ENCODE results near the gene POLE.

Gene POLE

GRCh38 chr12:132582582-132583410 is 104.3 kb downstream of the POLE start:
- in situ Hi-C loops (cut with MboI; ENCODE audit: low sequenced_read_pairs) = no loop called here

- in situ Hi-C loops (cut with MboI; ENCODE audit: low sequenced_read_pairs) = no loop called here
These were observed 105.1 kb downstream of the POLE start for GRCh38 chr12:132582058-132582420.

- in situ Hi-C loops (cut with MboI; ENCODE audit: low sequenced_read_pairs) = no loop called here
These were observed 105.6 kb downstream of the POLE start for GRCh38 chr12:132581348-132582057.

- in situ Hi-C loops (cut with MboI; ENCODE audit: low sequenced_read_pairs) = no loop called here
These were observed 106.3 kb downstream of the POLE start for GRCh38 chr12:132580701-132581292.

- in situ Hi-C loops (cut with MboI; ENCODE audit: low sequenced_read_pairs) = no loop called here
These were observed 107.4 kb downstream of the POLE start for GRCh38 chr12:132579744-132580143.

- in situ Hi-C loops (cut with MboI; ENCODE audit: low sequenced_read_pairs) = no loop called here
These were observed 108.3 kb downstream of the POLE start for GRCh38 chr12:132578826-132579225.

GRCh38 chr12:132578118-132578517 is 109.0 kb downstream of the POLE start:
- in situ Hi-C loops (cut with MboI; ENCODE audit: low sequenced_read_pairs) = no loop called here

- in situ Hi-C loops (cut with MboI; ENCODE audit: low sequenced_read_pairs) = no loop called here
These were observed 109.8 kb downstream of the POLE start for GRCh38 chr12:132577191-132577920.

- in situ Hi-C loops (cut with MboI; ENCODE audit: low sequenced_read_pairs) = no loop called here
These were observed 110.4 kb downstream of the POLE start for GRCh38 chr12:132576701-132577100.

GRCh38 chr12:132575661-132576060 is 111.5 kb downstream of the POLE start:
- in situ Hi-C loops (cut with MboI; ENCODE audit: low sequenced_read_pairs) = no loop called here

GRCh38 chr12:132574271-132574996 is 112.7 kb downstream of the POLE start:
- in situ Hi-C loops (cut with MboI; ENCODE audit: low sequenced_read_pairs) = no loop called here

Data from HL-60/S4 treated with phorbol 12-myristate 13-acetate at 8.2 ng/mL for 4 days and 3 days (cell line).